Hematopoietic multipotent progenitor cell treated with erythropoietin and hydrocortisone succinate and interleukin-3 and kit ligand, for 6 days (in vitro differentiated cells): ENCODE results near the gene OR13A1.
"Not testable (repeated sequence)": the region's sequence is repeated elsewhere in the genome, so short reads cannot be mapped to it uniquely, and the experiment has no call there.

Experiments
- DNase-seq: peaks from one replicate; pipeline ENCODE4 v3.0.0-alpha.2; 2015

OR13A1 gene

GRCh38 chr10:45315508-45315907 lies at the start of gene OR13A1:
Gene OR13A1 (minus strand): TSS chr10:45315608. CDS start chr10:45304422, 11,186 bp downstream.
- DNase-seq = no peak

DNA sequence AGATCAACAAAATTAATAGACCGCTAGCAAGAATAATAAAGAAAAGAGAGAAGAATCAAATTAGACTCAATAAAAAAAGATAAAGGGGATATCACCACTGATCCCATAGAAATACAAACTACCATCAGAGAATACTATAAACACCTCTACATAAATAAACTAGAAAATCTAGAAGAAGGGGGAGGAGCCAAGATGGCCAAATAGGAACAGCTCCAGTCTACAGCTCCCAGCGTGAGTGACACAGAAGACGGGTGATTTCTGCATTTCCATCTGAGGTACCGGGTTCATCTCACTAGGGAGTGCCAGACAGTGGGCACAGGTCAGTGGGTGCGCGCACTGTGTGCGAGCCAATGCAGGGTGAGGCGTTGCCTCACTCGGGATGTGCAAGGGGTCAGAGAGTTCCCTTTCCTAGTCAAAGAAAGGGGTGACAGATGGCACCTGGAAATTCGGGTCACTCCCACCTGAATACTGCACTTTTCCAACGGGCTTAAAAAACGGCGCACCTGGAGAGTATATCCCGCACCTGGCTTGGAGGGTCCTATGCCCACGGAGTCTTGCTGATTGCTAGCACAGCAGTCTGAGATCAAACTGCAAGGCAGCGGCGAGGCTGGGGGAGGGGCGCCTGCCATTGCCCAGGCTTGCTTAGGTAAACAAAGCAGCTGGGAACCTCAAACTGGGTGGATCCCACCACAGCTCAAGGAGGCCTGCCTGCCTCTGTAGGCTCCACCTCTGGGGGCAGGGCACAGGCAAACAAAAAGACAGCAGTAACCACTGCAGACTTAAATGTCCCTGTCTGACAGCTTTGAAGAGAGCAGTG lies 46.8 kb upstream of the OR13A1 start:
- not testable (repeated sequence) for DNase-seq

DNA sequence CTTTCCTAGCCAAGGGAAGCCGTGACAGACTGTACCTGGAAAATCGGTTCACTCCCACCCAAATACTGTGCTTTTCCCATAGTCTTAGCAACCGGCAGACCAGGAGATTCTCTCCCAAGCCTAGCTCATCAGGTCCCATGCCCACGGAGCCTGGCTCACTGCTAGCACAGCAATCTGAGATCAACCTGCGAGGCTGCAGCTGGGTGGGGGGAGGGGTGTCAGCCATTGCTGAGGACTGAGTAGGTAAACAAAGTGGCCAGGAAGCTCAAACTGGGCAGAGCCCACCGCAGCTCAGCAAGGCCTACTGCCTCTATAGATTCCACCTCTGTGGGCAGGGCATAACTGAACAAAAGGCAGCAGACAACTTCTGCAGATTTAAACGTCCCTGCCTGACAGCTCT lies 43.6 kb upstream of the OR13A1 start:
- DNase-seq = not testable (repeated sequence)

- DNase-seq = no peak
These were observed 40.1 kb upstream of the OR13A1 start for GRCh38 chr10:45355494-45355893.

DNA sequence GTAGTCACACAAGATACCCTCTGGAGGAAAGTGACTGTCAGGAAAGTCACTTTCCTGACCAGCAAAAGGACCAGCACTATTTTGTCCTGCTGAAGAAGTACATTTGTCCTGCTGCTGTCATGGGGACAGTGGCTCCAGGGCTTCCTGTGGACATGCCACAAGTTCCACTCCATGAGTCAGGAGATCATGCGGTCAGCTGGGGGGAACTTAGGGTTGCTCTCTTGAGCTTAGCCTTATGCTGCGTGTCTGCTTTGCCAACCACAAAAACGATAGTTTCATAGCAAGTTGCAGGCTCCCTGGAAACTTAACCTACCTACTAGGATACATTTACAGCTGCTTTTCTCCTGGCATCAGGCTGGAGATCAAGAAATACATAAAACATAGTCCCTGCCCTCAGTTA lies 38.9 kb upstream of the OR13A1 start:
- DNase-seq = no peak

DNA sequence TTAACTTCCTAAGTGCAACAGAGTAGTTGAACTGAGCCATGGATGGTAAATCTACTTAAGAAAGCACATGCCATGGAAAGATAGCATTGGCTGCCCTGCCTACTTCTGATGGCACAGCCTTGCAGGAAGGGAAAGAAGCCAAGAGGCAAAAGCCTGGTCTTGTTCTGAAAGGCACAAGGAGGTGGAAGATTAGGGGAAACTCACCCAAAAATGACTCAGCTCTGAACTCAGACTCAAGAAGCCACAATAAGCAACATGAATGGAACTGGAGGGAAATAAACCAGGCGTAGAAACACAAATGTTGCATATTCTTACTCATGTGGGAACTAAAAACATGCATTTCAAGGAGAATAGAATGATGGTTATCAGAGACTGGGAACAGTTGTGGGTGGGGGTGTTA lies 37.8 kb upstream of the OR13A1 start:
- peak; percentile 84 for DNase-seq

DNA sequence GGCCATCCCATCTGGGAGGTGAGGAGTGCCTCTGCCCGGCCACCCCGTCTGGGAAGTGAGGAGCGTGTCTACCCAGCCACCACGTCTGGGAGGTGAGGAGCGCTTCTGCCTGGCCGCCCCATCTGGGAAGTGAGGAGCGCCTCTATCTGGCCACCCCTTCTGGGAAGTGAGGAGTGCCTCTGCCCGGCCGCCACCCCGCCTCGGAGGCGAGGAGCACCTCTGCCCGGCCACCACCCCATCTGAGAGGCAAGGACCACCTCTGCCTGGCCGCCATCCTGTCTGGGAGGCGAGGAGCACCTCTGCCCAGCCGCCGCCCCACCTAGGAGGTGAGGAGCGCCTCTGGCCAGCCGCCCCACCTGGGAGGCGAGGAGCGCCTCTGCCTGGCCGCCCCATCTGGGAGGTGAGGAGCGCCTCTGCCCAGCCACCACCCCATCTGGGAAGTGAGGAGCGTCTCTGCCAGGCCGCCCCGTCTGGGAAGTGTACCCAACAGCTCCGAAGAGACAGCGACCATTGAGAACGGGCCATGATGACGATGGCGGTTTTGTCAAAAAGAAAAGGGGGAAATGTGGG lies 32.9 kb upstream of the OR13A1 start:
- DNase-seq = not testable (repeated sequence)

DNA sequence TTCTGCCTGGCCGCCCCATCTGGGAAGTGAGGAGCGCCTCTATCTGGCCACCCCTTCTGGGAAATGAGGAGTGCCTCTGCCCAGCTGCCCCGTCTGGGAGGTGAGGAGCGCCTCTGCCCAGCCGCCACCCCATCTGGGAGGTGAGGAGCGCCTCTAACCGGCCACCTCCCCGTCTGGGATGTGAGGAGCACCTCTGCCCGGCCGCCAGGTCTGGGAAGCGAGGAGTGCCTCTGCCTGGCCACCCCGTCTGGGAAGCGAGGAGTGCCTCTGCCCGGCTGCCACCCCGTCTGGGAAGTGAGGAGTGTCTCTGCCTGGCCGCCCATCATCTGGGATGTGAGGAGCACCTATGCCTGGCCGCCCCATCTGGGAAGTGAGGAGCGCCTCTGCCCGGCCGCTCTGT lies 32.1 kb upstream of the OR13A1 start:
- DNase-seq = not testable (repeated sequence)

- DNase-seq = not testable (repeated sequence)
These were observed 31.4 kb upstream of the OR13A1 start for GRCh38 chr10:45346652-45347335.

DNA sequence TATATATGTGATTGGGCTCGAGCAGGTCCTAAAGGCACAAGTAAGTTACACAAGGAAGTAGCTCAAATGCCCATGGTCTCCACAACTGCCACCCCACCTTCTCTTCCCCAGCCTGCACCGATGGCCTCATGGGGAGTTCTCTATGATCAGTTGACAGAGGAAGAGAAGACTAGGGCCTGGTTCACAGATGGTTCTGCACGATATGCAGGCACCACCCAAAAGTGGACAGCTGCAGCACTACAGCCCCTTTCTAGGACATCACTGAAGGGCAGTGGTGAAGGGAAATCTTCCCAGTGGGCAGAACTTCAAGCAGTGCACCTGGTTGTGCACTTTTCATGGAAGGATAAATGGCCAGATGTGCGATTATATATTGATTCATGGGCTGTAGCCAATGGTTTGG lies 25.0 kb upstream of the OR13A1 start:
- DNase-seq = not testable (repeated sequence)

DNA sequence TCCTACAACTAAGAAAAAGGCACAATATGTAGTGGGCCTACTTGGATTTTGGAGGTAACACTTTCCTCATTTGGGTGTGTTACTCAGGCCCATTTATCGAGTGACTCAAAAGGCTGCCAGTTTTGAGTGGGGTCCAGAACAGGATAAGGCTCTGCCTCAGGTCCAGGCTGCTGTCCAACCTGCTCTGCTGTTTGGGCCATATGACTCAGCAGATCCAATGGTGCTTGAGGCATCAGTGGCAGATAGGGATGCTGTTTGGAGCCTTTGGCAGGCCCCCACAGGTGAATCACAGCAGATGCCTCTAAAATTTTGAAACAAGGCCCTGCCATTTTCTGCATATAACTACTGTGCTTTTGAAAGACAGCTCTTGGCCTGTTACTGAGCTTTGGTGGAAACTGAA lies 24.5 kb upstream of the OR13A1 start:
- no peak for DNase-seq

DNA sequence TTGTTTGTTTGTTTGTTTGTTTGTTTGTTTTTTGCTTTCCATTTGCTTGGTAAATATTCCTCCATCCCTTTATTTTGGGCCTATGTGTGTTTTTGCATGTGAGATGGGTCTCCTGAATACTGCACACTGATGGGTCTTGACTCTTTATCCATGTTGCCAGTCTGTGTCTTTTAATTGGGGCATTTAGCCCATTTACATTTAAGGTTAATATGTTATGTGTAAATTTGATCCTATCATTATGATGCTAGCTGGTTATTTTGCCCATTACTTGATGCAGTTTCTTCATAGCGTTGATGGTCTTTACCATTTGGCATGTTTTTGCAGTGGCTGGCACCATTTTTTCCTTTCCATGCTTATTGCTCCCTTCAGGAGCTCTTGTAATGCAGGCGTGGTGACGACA lies 16.4 kb upstream of the OR13A1 start:
- not testable (repeated sequence) for DNase-seq

- DNase-seq = not testable (repeated sequence)
These were observed 11.5 kb upstream of the OR13A1 start for GRCh38 chr10:45326864-45327263.

- DNase-seq = no peak
These were observed 9.7 kb upstream of the OR13A1 start for GRCh38 chr10:45325116-45325515.

- DNase-seq = no peak
These were observed 4.3 kb upstream of the OR13A1 start for GRCh38 chr10:45319702-45320101.

GRCh38 chr10:45313264-45313873 lies 2.0 kb downstream of the OR13A1 start:
- no peak for DNase-seq

GRCh38 chr10:45308707-45309106 lies 6.7 kb downstream of the OR13A1 start:
- peak; percentile 86 for DNase-seq

DNA sequence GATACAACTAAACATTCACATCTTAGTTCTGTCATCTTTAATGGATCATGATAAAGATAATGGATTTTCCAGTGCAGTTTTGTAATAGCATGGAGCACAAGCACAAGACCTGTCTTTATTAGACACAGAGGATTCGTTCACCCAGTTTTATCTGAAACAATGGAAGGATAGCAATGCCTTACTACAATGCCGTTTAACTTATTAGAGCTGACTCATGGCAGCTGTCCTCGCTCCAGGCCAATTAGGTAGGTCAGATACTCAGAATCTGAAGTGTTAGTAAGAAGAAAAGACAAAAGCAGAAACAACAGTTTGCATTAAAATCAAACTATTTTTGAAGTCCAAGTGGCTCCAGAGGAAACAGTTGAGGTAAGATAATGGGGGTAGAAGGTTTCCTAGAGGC lies 12.8 kb downstream of the OR13A1 start:
- DNase-seq = peak; percentile 40

- not testable (repeated sequence) for DNase-seq
These were observed 17.0 kb downstream of the OR13A1 start for GRCh38 chr10:45298341-45298955.

DNA sequence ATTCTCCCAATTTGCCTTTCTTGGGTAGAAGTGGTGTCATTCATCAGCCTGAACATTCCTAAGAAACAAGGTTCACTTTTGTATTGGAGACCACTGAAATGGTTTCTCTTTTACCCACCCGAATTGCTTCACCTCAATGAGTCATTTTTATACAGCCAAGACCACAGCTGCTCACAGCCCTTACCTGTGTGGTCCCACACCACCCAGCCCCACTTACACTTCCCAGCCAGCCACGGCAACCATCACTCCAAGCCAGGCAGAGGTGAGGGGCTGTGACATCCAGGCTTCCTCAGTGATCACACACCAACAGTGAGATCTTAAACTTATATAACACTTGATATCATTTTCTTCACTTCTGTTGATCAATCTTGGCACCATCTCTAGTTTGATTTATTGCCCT lies 20.7 kb downstream of the OR13A1 start:
- DNase-seq = no peak

- DNase-seq = no peak
These were observed 28.4 kb downstream of the OR13A1 start for GRCh38 chr10:45286980-45287379.

DNA sequence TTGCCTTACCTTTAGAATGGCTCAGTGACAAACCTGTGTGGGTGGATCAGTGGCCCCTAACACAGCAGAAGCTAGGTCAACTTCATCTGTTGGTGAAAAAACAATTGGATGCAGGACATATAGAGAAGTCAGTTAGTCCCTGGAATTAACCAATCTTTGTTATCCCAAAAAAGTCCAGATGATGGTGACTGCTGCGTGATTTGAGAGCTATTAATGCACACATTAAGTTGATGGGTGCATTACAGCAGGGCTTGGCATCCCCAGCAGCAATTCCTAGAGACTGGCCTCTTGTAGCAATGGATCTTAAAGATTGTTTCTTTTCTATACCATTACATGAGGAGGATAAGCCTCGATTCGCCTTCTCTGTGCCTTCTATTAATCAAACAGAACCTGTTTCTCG lies 33.3 kb downstream of the OR13A1 start:
- DNase-seq = no peak
